HepG2 (cell line): ENCODE results near the gene FAM229B. TPM values are rescaled to one million over a fixed set of nuclear protein-coding genes. Genes with fewer than 3 reads are reported as not detected.

Experiments
- ATF7-NPFF ChIP-seq: sonication (generic); formaldehyde crosslinking; IDR thresholded peaks from 2 replicates; pipeline ENCODE4 v1.8.1; 2023; ENCODE audit warnings: mild to moderate bottlenecking, low read depth, missing genetic modification reagents, moderate library complexity
- EEA1 ChIP-seq: sonication (generic); formaldehyde crosslinking; IDR thresholded peaks from 2 replicates; pipeline ENCODE4 v1.5.1; 2020; ENCODE audit warnings: mild to moderate bottlenecking, missing genetic modification reagents, borderline replicate concordance
- RARG ChIP-seq: sonication (generic); formaldehyde crosslinking; IDR thresholded peaks from 2 replicates; pipeline ENCODE4 v1.4.0; 2020; ENCODE audit warnings: low read depth, mild to moderate bottlenecking, missing genetic modification reagents
- RELA ChIP-seq: sonication (generic); formaldehyde crosslinking; IDR thresholded peaks from 2 replicates; pipeline ENCODE4 v1.4.0; 2020; ENCODE audit warnings: missing genetic modification reagents
- ZNF225 ChIP-seq: sonication (generic); formaldehyde crosslinking; IDR thresholded peaks from 2 replicates; pipeline ENCODE4 v1.4.0; 2020; ENCODE audit warnings: mild to moderate bottlenecking, missing genetic modification reagents
- ZNF556 ChIP-seq: sonication (generic); formaldehyde crosslinking; IDR thresholded peaks from 2 replicates; pipeline ENCODE4 v1.4.0; 2020; ENCODE audit warnings: mild to moderate bottlenecking, missing genetic modification reagents, borderline replicate concordance
- ZNF703 ChIP-seq: sonication (generic); formaldehyde crosslinking; IDR thresholded peaks from 2 replicates; pipeline ENCODE4 v1.5.1; 2020; ENCODE audit warnings: missing genetic modification reagents, mild to moderate bottlenecking, moderate library complexity, borderline replicate concordance
- polyA plus RNA-seq, 8 experiments: library from polyadenylated mRNA; depleted of rRNA in 3 of 8; stranded (reverse) in 7 of 8; unstranded in 1 of 8; fragments of >200 nt; fragmentation: Illumina TruSeq in 4 of 8; extraction: Trizol in 4 of 8; gene quantifications; 2 replicates each; pipeline versions ENCODE4 v1.2.1 to v1.2.3, GENCODE V29; 2011 to 2016; ENCODE audit warnings: low read depth in 4 of 8, missing spikeins in 1 of 8, mixed read lengths in 1 of 8; ENCODE audit not compliant: insufficient read depth in 1 of 8
- total RNA-seq, 5 experiments: library from RNA; depleted of rRNA; stranded (reverse); fragments of >200 nt; fragmentation: Illumina TruSeq; extraction: Trizol; gene quantifications; 2 replicates each; pipeline ENCODE4 v1.2.3, GENCODE V29; 2016; ENCODE audit warnings: low read depth in 1 of 5
- TF ChIP-seq, protein P1 (sequence below): sonication (generic); formaldehyde crosslinking; IDR thresholded peaks from 2 replicates; pipeline ENCODE4 v1.5.0; 2020; ENCODE audit warnings: mild to moderate bottlenecking, missing genetic modification reagents, borderline replicate concordance
- TF ChIP-seq, protein P2 (sequence below): sonication (generic); formaldehyde crosslinking; IDR thresholded peaks from 2 replicates; pipeline ENCODE4 v1.4.0; 2020; ENCODE audit warnings: missing genetic modification reagents, borderline replicate concordance
- TF ChIP-seq, protein P3 (sequence below): sonication (generic); formaldehyde crosslinking; IDR thresholded peaks from 2 replicates; pipeline ENCODE4 v1.5.0; 2020; ENCODE audit warnings: missing genetic modification reagents
- TF ChIP-seq, protein P4 (sequence below): sonication (generic); formaldehyde crosslinking; IDR thresholded peaks from 2 replicates; pipeline ENCODE4 v1.5.1; 2020; ENCODE audit warnings: mild to moderate bottlenecking, missing genetic modification reagents, moderate library complexity

FAM229B gene
- total and polyA plus RNA-seq, 2 of the 13 experiments (the other 11 are each of a cell fraction or from before 2014, with no cell fraction given), result 11.3 to 19.5 TPM

DNA sequence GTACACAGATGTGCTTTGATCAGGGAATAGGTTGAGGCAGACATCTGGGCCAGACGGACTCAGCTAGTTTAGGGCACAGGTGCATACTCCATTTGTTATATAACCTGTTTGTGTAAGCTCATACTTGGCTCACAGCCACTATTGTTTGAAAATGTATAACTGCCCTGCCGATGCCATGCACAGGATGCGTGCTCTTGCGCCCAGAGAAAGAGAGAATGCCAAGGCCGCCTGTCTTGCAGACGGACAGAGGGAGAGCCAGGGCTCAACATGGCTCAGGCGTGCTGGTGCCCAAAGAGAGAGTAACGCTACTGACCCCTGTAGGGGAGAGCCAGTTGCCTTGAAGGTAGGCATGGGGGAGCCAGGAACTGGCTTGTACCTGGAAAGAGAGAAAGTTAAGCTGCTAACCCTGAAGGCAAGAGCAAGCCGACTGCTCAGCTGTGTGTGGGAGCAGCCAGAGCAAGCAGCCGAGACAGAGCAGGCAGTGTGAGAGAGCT is 57.7 kb downstream of the FAM229B start (continued):
- TF ChIP-seq, protein P1, sequence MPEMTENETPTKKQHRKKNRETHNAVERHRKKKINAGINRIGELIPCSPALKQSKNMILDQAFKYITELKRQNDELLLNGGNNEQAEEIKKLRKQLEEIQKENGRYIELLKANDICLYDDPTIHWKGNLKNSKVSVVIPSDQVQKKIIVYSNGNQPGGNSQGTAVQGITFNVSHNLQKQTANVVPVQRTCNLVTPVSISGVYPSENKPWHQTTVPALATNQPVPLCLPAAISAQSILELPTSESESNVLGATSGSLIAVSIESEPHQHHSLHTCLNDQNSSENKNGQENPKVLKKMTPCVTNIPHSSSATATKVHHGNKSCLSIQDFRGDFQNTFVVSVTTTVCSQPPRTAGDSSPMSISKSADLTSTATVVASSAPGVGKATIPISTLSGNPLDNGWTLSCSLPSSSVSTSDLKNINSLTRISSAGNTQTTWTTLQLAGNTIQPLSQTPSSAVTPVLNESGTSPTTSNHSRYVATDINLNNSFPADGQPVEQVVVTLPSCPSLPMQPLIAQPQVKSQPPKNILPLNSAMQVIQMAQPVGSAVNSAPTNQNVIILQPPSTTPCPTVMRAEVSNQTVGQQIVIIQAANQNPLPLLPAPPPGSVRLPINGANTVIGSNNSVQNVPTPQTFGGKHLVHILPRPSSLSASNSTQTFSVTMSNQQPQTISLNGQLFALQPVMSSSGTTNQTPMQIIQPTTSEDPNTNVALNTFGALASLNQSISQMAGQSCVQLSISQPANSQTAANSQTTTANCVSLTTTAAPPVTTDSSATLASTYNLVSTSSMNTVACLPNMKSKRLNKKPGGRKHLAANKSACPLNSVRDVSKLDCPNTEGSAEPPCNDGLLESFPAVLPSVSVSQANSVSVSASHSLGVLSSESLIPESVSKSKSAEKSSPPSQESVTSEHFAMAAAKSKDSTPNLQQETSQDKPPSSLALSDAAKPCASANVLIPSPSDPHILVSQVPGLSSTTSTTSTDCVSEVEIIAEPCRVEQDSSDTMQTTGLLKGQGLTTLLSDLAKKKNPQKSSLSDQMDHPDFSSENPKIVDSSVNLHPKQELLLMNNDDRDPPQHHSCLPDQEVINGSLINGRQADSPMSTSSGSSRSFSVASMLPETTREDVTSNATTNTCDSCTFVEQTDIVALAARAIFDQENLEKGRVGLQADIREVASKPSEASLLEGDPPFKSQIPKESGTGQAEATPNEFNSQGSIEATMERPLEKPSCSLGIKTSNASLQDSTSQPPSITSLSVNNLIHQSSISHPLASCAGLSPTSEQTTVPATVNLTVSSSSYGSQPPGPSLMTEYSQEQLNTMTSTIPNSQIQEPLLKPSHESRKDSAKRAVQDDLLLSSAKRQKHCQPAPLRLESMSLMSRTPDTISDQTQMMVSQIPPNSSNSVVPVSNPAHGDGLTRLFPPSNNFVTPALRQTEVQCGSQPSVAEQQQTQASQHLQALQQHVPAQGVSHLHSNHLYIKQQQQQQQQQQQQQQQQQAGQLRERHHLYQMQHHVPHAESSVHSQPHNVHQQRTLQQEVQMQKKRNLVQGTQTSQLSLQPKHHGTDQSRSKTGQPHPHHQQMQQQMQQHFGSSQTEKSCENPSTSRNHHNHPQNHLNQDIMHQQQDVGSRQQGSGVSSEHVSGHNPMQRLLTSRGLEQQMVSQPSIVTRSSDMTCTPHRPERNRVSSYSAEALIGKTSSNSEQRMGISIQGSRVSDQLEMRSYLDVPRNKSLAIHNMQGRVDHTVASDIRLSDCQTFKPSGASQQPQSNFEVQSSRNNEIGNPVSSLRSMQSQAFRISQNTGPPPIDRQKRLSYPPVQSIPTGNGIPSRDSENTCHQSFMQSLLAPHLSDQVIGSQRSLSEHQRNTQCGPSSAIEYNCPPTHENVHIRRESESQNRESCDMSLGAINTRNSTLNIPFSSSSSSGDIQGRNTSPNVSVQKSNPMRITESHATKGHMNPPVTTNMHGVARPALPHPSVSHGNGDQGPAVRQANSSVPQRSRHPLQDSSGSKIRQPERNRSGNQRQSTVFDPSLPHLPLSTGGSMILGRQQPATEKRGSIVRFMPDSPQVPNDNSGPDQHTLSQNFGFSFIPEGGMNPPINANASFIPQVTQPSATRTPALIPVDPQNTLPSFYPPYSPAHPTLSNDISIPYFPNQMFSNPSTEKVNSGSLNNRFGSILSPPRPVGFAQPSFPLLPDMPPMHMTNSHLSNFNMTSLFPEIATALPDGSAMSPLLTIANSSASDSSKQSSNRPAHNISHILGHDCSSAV (CRISPR knock-in tag), result no peak
- TF ChIP-seq RARG, result no peak
- TF ChIP-seq ZNF703, result no peak
- no peak for TF ChIP-seq EEA1 (CRISPR knock-in tag)
- TF ChIP-seq, protein P2, sequence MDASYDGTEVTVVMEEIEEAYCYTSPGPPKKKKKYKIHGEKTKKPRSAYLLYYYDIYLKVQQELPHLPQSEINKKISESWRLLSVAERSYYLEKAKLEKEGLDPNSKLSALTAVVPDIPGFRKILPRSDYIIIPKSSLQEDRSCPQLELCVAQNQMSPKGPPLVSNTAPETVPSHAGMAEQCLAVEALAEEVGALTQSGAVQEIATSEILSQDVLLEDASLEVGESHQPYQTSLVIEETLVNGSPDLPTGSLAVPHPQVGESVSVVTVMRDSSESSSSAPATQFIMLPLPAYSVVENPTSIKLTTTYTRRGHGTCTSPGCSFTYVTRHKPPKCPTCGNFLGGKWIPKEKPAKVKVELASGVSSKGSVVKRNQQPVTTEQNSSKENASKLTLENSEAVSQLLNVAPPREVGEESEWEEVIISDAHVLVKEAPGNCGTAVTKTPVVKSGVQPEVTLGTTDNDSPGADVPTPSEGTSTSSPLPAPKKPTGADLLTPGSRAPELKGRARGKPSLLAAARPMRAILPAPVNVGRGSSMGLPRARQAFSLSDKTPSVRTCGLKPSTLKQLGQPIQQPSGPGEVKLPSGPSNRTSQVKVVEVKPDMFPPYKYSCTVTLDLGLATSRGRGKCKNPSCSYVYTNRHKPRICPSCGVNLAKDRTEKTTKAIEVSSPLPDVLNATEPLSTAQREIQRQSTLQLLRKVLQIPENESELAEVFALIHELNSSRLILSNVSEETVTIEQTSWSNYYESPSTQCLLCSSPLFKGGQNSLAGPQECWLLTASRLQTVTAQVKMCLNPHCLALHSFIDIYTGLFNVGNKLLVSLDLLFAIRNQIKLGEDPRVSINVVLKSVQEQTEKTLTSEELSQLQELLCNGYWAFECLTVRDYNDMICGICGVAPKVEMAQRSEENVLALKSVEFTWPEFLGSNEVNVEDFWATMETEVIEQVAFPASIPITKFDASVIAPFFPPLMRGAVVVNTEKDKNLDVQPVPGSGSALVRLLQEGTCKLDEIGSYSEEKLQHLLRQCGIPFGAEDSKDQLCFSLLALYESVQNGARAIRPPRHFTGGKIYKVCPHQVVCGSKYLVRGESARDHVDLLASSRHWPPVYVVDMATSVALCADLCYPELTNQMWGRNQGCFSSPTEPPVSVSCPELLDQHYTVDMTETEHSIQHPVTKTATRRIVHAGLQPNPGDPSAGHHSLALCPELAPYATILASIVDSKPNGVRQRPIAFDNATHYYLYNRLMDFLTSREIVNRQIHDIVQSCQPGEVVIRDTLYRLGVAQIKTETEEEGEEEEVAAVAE, result no peak
- TF ChIP-seq, protein P3, sequence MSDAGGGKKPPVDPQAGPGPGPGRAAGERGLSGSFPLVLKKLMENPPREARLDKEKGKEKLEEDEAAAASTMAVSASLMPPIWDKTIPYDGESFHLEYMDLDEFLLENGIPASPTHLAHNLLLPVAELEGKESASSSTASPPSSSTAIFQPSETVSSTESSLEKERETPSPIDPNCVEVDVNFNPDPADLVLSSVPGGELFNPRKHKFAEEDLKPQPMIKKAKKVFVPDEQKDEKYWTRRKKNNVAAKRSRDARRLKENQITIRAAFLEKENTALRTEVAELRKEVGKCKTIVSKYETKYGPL (CRISPR knock-in tag), result no peak
- no peak for TF ChIP-seq RELA (CRISPR knock-in tag)
- peak; percentile 75; the same call in 1 of the 2 replicates for TF ChIP-seq ZNF225 (CRISPR knock-in tag)
- TF ChIP-seq ZNF556, result 0 out of 2 replicates have a peak, but pooled peaks have one; percentile 34
- TF ChIP-seq ATF7-NPFF (CRISPR knock-in tag), result no peak
- TF ChIP-seq, protein P4, sequence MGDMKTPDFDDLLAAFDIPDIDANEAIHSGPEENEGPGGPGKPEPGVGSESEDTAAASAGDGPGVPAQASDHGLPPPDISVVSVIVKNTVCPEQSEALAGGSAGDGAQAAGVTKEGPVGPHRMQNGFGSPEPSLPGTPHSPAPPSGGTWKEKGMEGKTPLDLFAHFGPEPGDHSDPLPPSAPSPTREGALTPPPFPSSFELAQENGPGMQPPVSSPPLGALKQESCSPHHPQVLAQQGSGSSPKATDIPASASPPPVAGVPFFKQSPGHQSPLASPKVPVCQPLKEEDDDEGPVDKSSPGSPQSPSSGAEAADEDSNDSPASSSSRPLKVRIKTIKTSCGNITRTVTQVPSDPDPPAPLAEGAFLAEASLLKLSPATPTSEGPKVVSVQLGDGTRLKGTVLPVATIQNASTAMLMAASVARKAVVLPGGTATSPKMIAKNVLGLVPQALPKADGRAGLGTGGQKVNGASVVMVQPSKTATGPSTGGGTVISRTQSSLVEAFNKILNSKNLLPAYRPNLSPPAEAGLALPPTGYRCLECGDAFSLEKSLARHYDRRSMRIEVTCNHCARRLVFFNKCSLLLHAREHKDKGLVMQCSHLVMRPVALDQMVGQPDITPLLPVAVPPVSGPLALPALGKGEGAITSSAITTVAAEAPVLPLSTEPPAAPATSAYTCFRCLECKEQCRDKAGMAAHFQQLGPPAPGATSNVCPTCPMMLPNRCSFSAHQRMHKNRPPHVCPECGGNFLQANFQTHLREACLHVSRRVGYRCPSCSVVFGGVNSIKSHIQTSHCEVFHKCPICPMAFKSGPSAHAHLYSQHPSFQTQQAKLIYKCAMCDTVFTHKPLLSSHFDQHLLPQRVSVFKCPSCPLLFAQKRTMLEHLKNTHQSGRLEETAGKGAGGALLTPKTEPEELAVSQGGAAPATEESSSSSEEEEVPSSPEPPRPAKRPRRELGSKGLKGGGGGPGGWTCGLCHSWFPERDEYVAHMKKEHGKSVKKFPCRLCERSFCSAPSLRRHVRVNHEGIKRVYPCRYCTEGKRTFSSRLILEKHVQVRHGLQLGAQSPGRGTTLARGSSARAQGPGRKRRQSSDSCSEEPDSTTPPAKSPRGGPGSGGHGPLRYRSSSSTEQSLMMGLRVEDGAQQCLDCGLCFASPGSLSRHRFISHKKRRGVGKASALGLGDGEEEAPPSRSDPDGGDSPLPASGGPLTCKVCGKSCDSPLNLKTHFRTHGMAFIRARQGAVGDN (CRISPR knock-in tag), result peak; percentile 61
